Measurements from ENCODE around the gene CHEK2. TPM values are rescaled to one million over a fixed set of nuclear protein-coding genes. Genes with fewer than 3 reads are reported as not detected.
A peak's percentile ranks its signal among the peaks of the same experiment; 100 is the strongest.

Gene CHEK2
- polyA plus RNA-seq, 3 donors, result 6.6 to 13.1 (median 7.8) TPM

- Mint-ChIP-seq H3K27me3 (ENCODE audit: low read depth in 3 of 3) (peaks cover 0 to 3% (median 0%) of the 10 kb centered on the region in 3 donors), H3K36me3 (peaks cover 41 to 75% of the 10 kb centered on the region in 2 donors), H3K4me1 (peaks cover 3% of the 10 kb centered on the region), H3K4me3 (no peak overlapping the region), H3K27ac (peak overlapping the region in 5 of 7 donors; percentile 7 to 68 (median 45)), H3K9me3 (peaks cover 0 to 2% (median 0%) of the 10 kb centered on the region in 7 donors)
- intact Hi-C loops (cut with micrococcal nuclease), result no loop called here
- H3K27ac ChIP-seq (ENCODE audit: low read depth in 1 of 2, low read length in 2 of 2), result no peak overlapping the region
- H3K9me3 ChIP-seq (replicated peaks in 1 of 2; ENCODE audit: control insufficient read depth in 1 of 2, insufficient read depth in 1 of 2, low read length in 2 of 2), result no peaks in the 10 kb centered on the region
- no peak overlapping the region for H3K4me3 ChIP-seq (replicated peaks in 1 of 3; ENCODE audit: low read depth in 2 of 3, low read length in 3 of 3)
- H3K79me2 ChIP-seq (ENCODE audit: insufficient read depth, low read length), result no peaks in the 10 kb centered on the region
- peaks cover 21 to 57% of the 10 kb centered on the region in 2 donors for H3K36me3 ChIP-seq (replicated peaks in 1 of 2; ENCODE audit: control insufficient read depth in 1 of 2, insufficient read depth in 2 of 2, low read length in 2 of 2)
- no peak overlapping the region for H2AFZ ChIP-seq (ENCODE audit: insufficient read depth, low read depth, low read length, poor library complexity, severe bottlenecking)
- H3K27me3 ChIP-seq (ENCODE audit: control insufficient read depth in 2 of 2, insufficient read depth in 2 of 2, low read length in 2 of 2), result no peaks in the 10 kb centered on the region
- no peaks in the 10 kb centered on the region for H3K4me1 ChIP-seq (ENCODE audit: control insufficient read depth in 1 of 2, insufficient read depth in 2 of 2, low read length in 2 of 2)
- H3K4me2 ChIP-seq (replicated peaks; ENCODE audit: extremely low read depth, low read length, poor library complexity, severe bottlenecking), result no peak overlapping the region
- WGBS (ENCODE audit: insufficient coverage), result 95% methylated on average over 4 of the region's 10 CpGs
- no peak for TF ChIP-seq CTCF (IDR thresholded peaks at IDR 0.05)
- peak in 1 of 3 donors; percentile 17 for DNase-seq
- H3K9ac ChIP-seq (ENCODE audit: insufficient read depth, low read length, poor library complexity, severe bottlenecking), result no peak overlapping the region
- H4K20me1 ChIP-seq (ENCODE audit: insufficient read depth, low read length), result no peaks in the 10 kb centered on the region
Measured at GRCh38 chr22:28728621-28729313, 12.9 kb downstream of the CHEK2 start.

GRCh38 chr22:28728002-28728401 lies 13.6 kb downstream of the CHEK2 start:
- Mint-ChIP-seq H3K4me1 (peaks cover 3% of the 10 kb centered on the region), H3K36me3 (peaks cover 38 to 74% of the 10 kb centered on the region in 2 donors), H3K27me3 (ENCODE audit: low read depth in 3 of 3) (peaks cover 0 to 3% (median 0%) of the 10 kb centered on the region in 3 donors), H3K27ac (peak overlapping the region in 1 of 7 donors; percentile 68), H3K9me3 (peaks cover 0 to 2% (median 0%) of the 10 kb centered on the region in 7 donors), H3K4me3 (no peak overlapping the region)
- no peaks in the 10 kb centered on the region for H3K4me1 ChIP-seq (ENCODE audit: control insufficient read depth in 1 of 2, insufficient read depth in 2 of 2, low read length in 2 of 2)
- H3K27me3 ChIP-seq (ENCODE audit: control insufficient read depth in 2 of 2, insufficient read depth in 2 of 2, low read length in 2 of 2), result no peaks in the 10 kb centered on the region
- no peak overlapping the region for H3K27ac ChIP-seq (ENCODE audit: low read depth in 1 of 2, low read length in 2 of 2)
- H3K4me3 ChIP-seq (replicated peaks in 1 of 3; ENCODE audit: low read depth in 2 of 3, low read length in 3 of 3), result no peak overlapping the region
- no peaks in the 10 kb centered on the region for H4K20me1 ChIP-seq (ENCODE audit: insufficient read depth, low read length)
- no peak for DNase-seq
- H3K9ac ChIP-seq (ENCODE audit: insufficient read depth, low read length, poor library complexity, severe bottlenecking), result no peak overlapping the region
- H3K36me3 ChIP-seq (replicated peaks in 1 of 2; ENCODE audit: control insufficient read depth in 1 of 2, insufficient read depth in 2 of 2, low read length in 2 of 2), result peaks cover 16 to 53% of the 10 kb centered on the region in 2 donors
- H3K79me2 ChIP-seq (ENCODE audit: insufficient read depth, low read length), result no peaks in the 10 kb centered on the region
- intact Hi-C loops (cut with micrococcal nuclease), result no loop called here
- no peak overlapping the region for H3K4me2 ChIP-seq (replicated peaks; ENCODE audit: extremely low read depth, low read length, poor library complexity, severe bottlenecking)
- H2AFZ ChIP-seq (ENCODE audit: insufficient read depth, low read depth, low read length, poor library complexity, severe bottlenecking), result no peak overlapping the region
- WGBS (ENCODE audit: insufficient coverage), result no CpG with 5 or more reads among the region's 1 CpG
- no peak for TF ChIP-seq CTCF (IDR thresholded peaks at IDR 0.05)
- no peaks in the 10 kb centered on the region for H3K9me3 ChIP-seq (replicated peaks in 1 of 2; ENCODE audit: control insufficient read depth in 1 of 2, insufficient read depth in 1 of 2, low read length in 2 of 2)
